Measurements from ENCODE around the gene ARHGAP1.

The ARHGAP1 gene

GRCh38 chr11:46706886-46707285, 6.5 kb upstream of the ARHGAP1 start:
- no peak overlapping the region for H3K27ac ChIP-seq (ENCODE audit: low read length)
- H3K36me3 ChIP-seq (ENCODE audit: control insufficient read depth in 1 of 2, insufficient read depth in 2 of 2, low read length in 2 of 2), result peaks cover 32 to 51% of the 10 kb centered on the region in 2 donors
- H3K4me1 ChIP-seq (ENCODE audit: control insufficient read depth in 1 of 2, insufficient read depth in 2 of 2, low read length in 2 of 2), result peaks cover 4 to 11% of the 10 kb centered on the region in 2 donors
- H3K4me3 ChIP-seq (ENCODE audit: low read depth in 1 of 2, low read length in 2 of 2), result no peak overlapping the region
- no peaks in the 10 kb centered on the region for H3K27me3 ChIP-seq (ENCODE audit: low read depth, low read length)
- no peaks in the 10 kb centered on the region for H3K9me3 ChIP-seq (ENCODE audit: control insufficient read depth in 1 of 2, low read length in 2 of 2)

GRCh38 chr11:46705070-46705688, 4.8 kb upstream of the ARHGAP1 start:
- Histone ChIP-seq H3K27ac (ENCODE audit: low read length) (no peak overlapping the region), H3K27me3 (ENCODE audit: low read depth, low read length) (no peaks in the 10 kb centered on the region), H3K36me3 (ENCODE audit: control insufficient read depth in 1 of 2, insufficient read depth in 2 of 2, low read length in 2 of 2) (peaks cover 32 to 45% of the 10 kb centered on the region in 2 donors), H3K4me1 (ENCODE audit: control insufficient read depth in 1 of 2, insufficient read depth in 2 of 2, low read length in 2 of 2) (peaks cover 5 to 19% of the 10 kb centered on the region in 2 donors), H3K9me3 (ENCODE audit: control insufficient read depth in 1 of 2, low read length in 2 of 2) (no peaks in the 10 kb centered on the region), H3K4me3 (ENCODE audit: low read depth in 1 of 2, low read length in 2 of 2) (no peak overlapping the region)

- Histone ChIP-seq H3K4me3 (ENCODE audit: low read depth in 1 of 2, low read length in 2 of 2) (peak overlapping the region; percentile 98 to 100), H3K4me1 (ENCODE audit: control insufficient read depth in 1 of 2, insufficient read depth in 2 of 2, low read length in 2 of 2) (peaks cover 19 to 58% of the 10 kb centered on the region in 2 donors), H3K9me3 (ENCODE audit: control insufficient read depth in 1 of 2, low read length in 2 of 2) (no peaks in the 10 kb centered on the region), H3K36me3 (ENCODE audit: control insufficient read depth in 1 of 2, insufficient read depth in 2 of 2, low read length in 2 of 2) (peaks cover 32 to 39% of the 10 kb centered on the region in 2 donors), H3K27me3 (ENCODE audit: low read depth, low read length) (no peaks in the 10 kb centered on the region), H3K27ac (ENCODE audit: low read length) (peak overlapping the region; percentile 97)
These were observed 747 bp upstream of the ARHGAP1 start for GRCh38 chr11:46701078-46701654.

GRCh38 chr11:46698597-46698996, 1.8 kb downstream of the ARHGAP1 start:
- peak overlapping the region; percentile 40 for H3K27ac ChIP-seq (ENCODE audit: low read length)

GRCh38 chr11:46697723-46698122, 2.7 kb downstream of the ARHGAP1 start:
- Histone ChIP-seq H3K9me3 (ENCODE audit: control insufficient read depth in 1 of 2, low read length in 2 of 2) (no peaks in the 10 kb centered on the region), H3K4me1 (ENCODE audit: control insufficient read depth in 1 of 2, insufficient read depth in 2 of 2, low read length in 2 of 2) (peaks cover 19 to 79% of the 10 kb centered on the region in 2 donors), H3K36me3 (ENCODE audit: control insufficient read depth in 1 of 2, insufficient read depth in 2 of 2, low read length in 2 of 2) (peaks cover 25 to 34% of the 10 kb centered on the region in 2 donors), H3K27ac (ENCODE audit: low read length) (peak overlapping the region; percentile 51), H3K27me3 (ENCODE audit: low read depth, low read length) (no peaks in the 10 kb centered on the region), H3K4me3 (ENCODE audit: low read depth in 1 of 2, low read length in 2 of 2) (peak overlapping the region in 1 of 2 donors; percentile 23)

More at GRCh38 chr11:46698597-46698996, 1.8 kb downstream of the ARHGAP1 start:
- Histone ChIP-seq H3K36me3 (ENCODE audit: control insufficient read depth in 1 of 2, insufficient read depth in 2 of 2, low read length in 2 of 2) (peaks cover 32 to 38% of the 10 kb centered on the region in 2 donors), H3K9me3 (ENCODE audit: control insufficient read depth in 1 of 2, low read length in 2 of 2) (no peaks in the 10 kb centered on the region), H3K4me3 (ENCODE audit: low read depth in 1 of 2, low read length in 2 of 2) (peak overlapping the region in 1 of 2 donors; percentile 42), H3K27me3 (ENCODE audit: low read depth, low read length) (no peaks in the 10 kb centered on the region), H3K4me1 (ENCODE audit: control insufficient read depth in 1 of 2, insufficient read depth in 2 of 2, low read length in 2 of 2) (peaks cover 19 to 81% of the 10 kb centered on the region in 2 donors)

- peak overlapping the region; percentile 51 for H3K27ac ChIP-seq (ENCODE audit: low read length)
- H3K36me3 ChIP-seq (ENCODE audit: control insufficient read depth in 1 of 2, insufficient read depth in 2 of 2, low read length in 2 of 2), result peaks cover 23 to 32% of the 10 kb centered on the region in 2 donors
- H3K27me3 ChIP-seq (ENCODE audit: low read depth, low read length), result no peaks in the 10 kb centered on the region
- peak overlapping the region in 1 of 2 donors; percentile 23 for H3K4me3 ChIP-seq (ENCODE audit: low read depth in 1 of 2, low read length in 2 of 2)
- no peaks in the 10 kb centered on the region for H3K9me3 ChIP-seq (ENCODE audit: control insufficient read depth in 1 of 2, low read length in 2 of 2)
- peaks cover 19 to 75% of the 10 kb centered on the region in 2 donors for H3K4me1 ChIP-seq (ENCODE audit: control insufficient read depth in 1 of 2, insufficient read depth in 2 of 2, low read length in 2 of 2)
These were observed 3.1 kb downstream of the ARHGAP1 start for GRCh38 chr11:46697303-46697702.

GRCh38 chr11:46696212-46696558, 4.2 kb downstream of the ARHGAP1 start:
- no peaks in the 10 kb centered on the region for H3K27me3 ChIP-seq (ENCODE audit: low read depth, low read length)
- H3K9me3 ChIP-seq (ENCODE audit: control insufficient read depth in 1 of 2, low read length in 2 of 2), result no peaks in the 10 kb centered on the region
- no peak overlapping the region for H3K4me3 ChIP-seq (ENCODE audit: low read depth in 1 of 2, low read length in 2 of 2)
- peaks cover 29 to 38% of the 10 kb centered on the region in 2 donors for H3K36me3 ChIP-seq (ENCODE audit: control insufficient read depth in 1 of 2, insufficient read depth in 2 of 2, low read length in 2 of 2)
- H3K27ac ChIP-seq (ENCODE audit: low read length), result no peak overlapping the region
- peaks cover 14 to 64% of the 10 kb centered on the region in 2 donors for H3K4me1 ChIP-seq (ENCODE audit: control insufficient read depth in 1 of 2, insufficient read depth in 2 of 2, low read length in 2 of 2)

- Histone ChIP-seq H3K4me1 (ENCODE audit: control insufficient read depth in 1 of 2, insufficient read depth in 2 of 2, low read length in 2 of 2) (peaks cover 14 to 63% of the 10 kb centered on the region in 2 donors), H3K27me3 (ENCODE audit: low read depth, low read length) (no peaks in the 10 kb centered on the region), H3K9me3 (ENCODE audit: control insufficient read depth in 1 of 2, low read length in 2 of 2) (no peaks in the 10 kb centered on the region), H3K36me3 (ENCODE audit: control insufficient read depth in 1 of 2, insufficient read depth in 2 of 2, low read length in 2 of 2) (peaks cover 35 to 38% of the 10 kb centered on the region in 2 donors), H3K4me3 (ENCODE audit: low read depth in 1 of 2, low read length in 2 of 2) (no peak overlapping the region), H3K27ac (ENCODE audit: low read length) (no peak overlapping the region)
These were observed 4.8 kb downstream of the ARHGAP1 start for GRCh38 chr11:46695345-46696211.

GRCh38 chr11:46694607-46695006, 5.8 kb downstream of the ARHGAP1 start:
- H3K27ac ChIP-seq (ENCODE audit: low read length), result no peak overlapping the region
- no peaks in the 10 kb centered on the region for H3K27me3 ChIP-seq (ENCODE audit: low read depth, low read length)
- peaks cover 14 to 57% of the 10 kb centered on the region in 2 donors for H3K4me1 ChIP-seq (ENCODE audit: control insufficient read depth in 1 of 2, insufficient read depth in 2 of 2, low read length in 2 of 2)
- no peaks in the 10 kb centered on the region for H3K9me3 ChIP-seq (ENCODE audit: control insufficient read depth in 1 of 2, low read length in 2 of 2)
- no peak overlapping the region for H3K4me3 ChIP-seq (ENCODE audit: low read depth in 1 of 2, low read length in 2 of 2)
- peaks cover 38 to 42% of the 10 kb centered on the region in 2 donors for H3K36me3 ChIP-seq (ENCODE audit: control insufficient read depth in 1 of 2, insufficient read depth in 2 of 2, low read length in 2 of 2)

GRCh38 chr11:46694072-46694471, 6.3 kb downstream of the ARHGAP1 start:
- H3K27me3 ChIP-seq (ENCODE audit: low read depth, low read length), result no peaks in the 10 kb centered on the region
- no peak overlapping the region for H3K27ac ChIP-seq (ENCODE audit: low read length)
- peaks cover 40 to 42% of the 10 kb centered on the region in 2 donors for H3K36me3 ChIP-seq (ENCODE audit: control insufficient read depth in 1 of 2, insufficient read depth in 2 of 2, low read length in 2 of 2)
- peaks cover 12 to 51% of the 10 kb centered on the region in 2 donors for H3K4me1 ChIP-seq (ENCODE audit: control insufficient read depth in 1 of 2, insufficient read depth in 2 of 2, low read length in 2 of 2)
- no peaks in the 10 kb centered on the region for H3K9me3 ChIP-seq (ENCODE audit: control insufficient read depth in 1 of 2, low read length in 2 of 2)
- no peak overlapping the region for H3K4me3 ChIP-seq (ENCODE audit: low read depth in 1 of 2, low read length in 2 of 2)

GRCh38 chr11:46693597-46694012, 6.8 kb downstream of the ARHGAP1 start:
- Histone ChIP-seq H3K4me3 (ENCODE audit: low read depth in 1 of 2, low read length in 2 of 2) (no peak overlapping the region), H3K27me3 (ENCODE audit: low read depth, low read length) (no peaks in the 10 kb centered on the region), H3K4me1 (ENCODE audit: control insufficient read depth in 1 of 2, insufficient read depth in 2 of 2, low read length in 2 of 2) (peaks cover 7 to 47% of the 10 kb centered on the region in 2 donors), H3K27ac (ENCODE audit: low read length) (no peak overlapping the region), H3K9me3 (ENCODE audit: control insufficient read depth in 1 of 2, low read length in 2 of 2) (no peaks in the 10 kb centered on the region), H3K36me3 (ENCODE audit: control insufficient read depth in 1 of 2, insufficient read depth in 2 of 2, low read length in 2 of 2) (peaks cover 42% of the 10 kb centered on the region in 2 donors)

Data from muscle layer of duodenum (tissue), 2 donors.